OCI-LY3 (cell line): ENCODE measurements around the gene SIAE.

ENCODE experiments used
- CTCF ChIP-seq: fragments of 200-600, 300-600 bp; sonication (generic); IDR thresholded peaks from 2 replicates; pipeline ENCODE4 v1.5.1; 2014; ENCODE audit warnings: antibody characterized with exemption, low read length, low read depth
- EZH2phosphoT487 ChIP-seq: fragments of 200-600 bp; shearing (Covaris generic); IDR thresholded peaks from 2 replicates; pipeline ENCODE4 v1.6.1; 2018; ENCODE audit warnings: antibody characterized with exemption, mixed run types, low read depth

GRCh38 chr11:124642628-124643027 lies 30.9 kb downstream of the SIAE start:
- TF ChIP-seq CTCF (no peak), EZH2phosphoT487 (no peak)
